GM19395 (cell line): ENCODE results near the gene TUG1.

Experiments
- ATAC-seq: cut with Tn5 transposase; IDR thresholded peaks from one replicate; pipeline ENCODE4 v1.9.1; 2021; ENCODE audit warnings: mild to moderate bottlenecking, moderate library complexity; ENCODE audit not compliant: unreplicated experiment

The TUG1 gene

DNA sequence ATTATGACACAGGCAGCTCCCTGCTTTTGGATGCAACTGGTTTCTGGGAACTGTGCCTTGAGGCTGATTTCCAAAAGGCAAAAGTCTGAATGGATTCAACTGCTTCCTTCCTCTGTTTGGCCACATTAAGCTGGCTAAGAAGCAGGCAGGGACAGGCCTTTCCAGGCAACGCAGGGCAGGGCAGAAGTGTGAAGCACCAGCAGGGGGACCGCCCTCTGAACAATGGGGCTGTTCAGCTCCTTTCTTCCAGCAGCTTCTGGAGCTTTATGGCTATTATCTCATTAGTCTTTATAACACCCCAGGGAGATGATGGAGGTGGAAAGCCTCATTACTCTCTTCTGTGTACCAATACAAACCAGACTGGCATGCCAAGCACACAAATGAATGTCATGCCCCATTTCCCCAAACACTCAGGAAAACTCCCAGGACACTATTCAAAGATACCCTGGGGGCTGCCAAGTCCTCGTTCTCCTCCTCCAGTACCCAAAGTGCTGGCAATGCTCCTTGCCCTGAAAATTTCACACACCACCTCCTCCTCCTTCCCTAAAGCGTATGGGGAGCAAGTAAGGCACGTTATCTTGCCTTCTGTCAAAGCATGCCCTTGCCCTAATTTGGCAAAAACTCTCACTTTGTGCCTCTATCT, 21.8 kb upstream of the TUG1 start:
- ATAC-seq, result no peak

DNA sequence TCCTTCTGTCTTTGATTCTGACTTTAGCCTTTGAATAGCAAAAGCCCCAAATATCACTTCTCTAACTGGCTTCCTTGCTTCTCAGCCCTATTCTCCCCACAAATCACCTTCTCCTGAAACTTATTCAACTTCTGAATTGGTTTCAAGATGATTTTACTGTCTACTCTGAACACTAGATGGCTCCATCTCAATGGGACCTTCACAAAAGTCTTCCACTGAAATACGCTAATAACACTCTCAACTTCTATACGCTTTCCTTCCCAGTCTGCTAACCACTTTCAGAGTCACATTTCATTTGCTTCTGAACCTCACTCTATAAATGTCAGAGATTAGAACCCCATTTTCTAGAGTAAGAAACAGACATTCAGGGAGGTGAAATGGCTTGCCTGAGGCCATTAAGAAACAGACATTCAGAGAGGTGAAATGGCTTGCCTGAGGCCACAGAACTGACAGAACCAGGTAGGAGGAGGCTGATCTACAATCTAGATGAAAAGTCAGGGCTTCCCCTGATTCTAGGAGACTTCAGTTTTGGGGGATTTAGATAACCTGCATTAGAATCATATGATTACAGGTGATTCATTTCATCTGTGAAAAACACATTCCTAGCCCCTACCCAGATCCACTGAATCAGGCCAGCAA, 21.1 kb upstream of the TUG1 start:
- ATAC-seq, result no peak

DNA sequence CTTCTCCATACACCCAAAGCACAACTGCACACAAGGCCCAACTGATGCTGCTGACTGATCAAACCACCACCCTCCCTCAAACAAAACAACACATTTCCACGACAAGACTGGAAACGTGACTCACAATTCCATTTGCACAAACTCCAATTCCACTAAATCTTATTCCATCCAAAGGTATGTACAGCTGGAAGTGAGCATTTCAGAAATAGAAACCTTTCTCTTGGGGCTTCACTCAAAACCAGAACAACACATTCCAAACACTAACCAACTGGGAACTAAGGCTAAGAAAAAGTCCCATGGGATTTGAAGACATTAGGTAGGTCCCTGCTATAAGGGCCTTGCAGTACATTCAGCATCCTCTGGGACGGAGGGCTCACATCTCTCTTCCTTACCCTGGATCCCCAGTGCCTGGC, 20.1 kb upstream of the TUG1 start:
- no peak for ATAC-seq

DNA sequence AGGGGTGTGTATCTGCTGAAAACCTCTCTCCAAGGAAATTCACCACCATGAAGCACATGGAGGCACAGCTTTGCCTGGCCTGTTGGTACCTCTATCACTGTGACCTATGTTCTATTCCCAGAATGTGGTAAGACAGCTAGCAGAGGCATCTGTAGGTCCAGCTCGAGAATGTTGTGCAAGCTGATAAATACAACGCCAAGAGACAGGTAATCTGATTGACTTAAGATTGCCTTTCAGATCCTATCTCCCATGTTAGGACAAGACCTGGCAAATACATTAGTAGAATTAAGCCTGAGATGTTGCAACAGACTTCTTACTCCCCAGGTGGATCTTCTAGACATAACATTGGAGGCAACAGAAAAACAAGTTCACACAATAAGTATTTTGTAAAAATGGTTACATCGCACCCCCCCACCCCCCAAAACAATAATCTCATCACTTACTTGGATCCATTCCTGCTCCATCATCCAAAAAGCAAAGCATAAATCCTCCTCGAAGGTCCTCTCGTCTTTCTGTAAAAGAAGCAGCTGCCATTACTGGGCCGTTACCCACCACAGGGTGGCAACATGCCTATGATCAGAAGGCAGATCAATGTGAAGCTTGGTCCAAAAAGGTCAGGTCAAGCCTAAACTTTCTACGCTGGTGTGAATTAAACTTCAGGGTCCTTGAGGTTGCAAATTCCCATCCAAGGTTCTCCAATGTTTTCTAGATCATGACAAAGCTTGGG, 19.0 kb upstream of the TUG1 start:
- no peak for ATAC-seq

DNA sequence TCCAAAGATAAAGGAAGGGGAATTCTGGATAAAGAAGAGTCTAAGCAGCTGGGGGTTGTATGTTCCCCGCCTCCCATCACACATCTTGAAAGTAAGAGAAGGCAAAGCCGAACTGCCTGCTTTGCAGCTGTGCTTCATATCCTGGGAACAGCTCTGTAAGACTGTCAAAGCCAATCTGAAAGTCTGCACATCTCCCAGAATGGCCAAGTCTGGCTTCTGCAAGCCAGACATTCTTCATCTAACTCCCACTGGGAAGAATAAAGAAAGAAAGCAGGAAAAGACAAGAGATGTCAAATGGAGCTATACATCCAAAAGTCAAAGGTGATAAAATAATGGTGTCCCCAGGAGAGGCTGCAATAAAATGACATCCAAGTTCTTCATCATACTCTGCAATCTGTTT, 15.9 kb upstream of the TUG1 start:
- no peak for ATAC-seq

DNA sequence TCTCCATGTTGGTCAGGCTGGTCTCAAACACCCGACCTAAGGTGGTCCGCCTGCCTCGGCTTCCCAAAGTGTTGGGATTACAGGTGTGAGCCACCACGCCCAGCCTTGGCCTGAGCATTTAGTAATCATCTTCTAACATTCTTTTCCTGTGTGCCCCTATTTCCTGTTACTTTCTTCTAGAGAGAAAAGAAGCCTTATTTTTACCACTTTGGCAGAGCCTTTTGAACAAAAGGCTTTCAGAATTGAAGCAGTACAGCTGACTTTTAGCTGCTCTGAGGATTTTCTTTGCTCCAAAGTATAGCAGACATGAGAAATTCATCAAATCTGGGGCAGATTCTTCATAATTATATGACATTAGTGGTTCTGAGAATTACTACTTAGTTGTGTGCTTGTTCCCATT, 13.9 kb upstream of the TUG1 start:
- ATAC-seq, result no peak

DNA sequence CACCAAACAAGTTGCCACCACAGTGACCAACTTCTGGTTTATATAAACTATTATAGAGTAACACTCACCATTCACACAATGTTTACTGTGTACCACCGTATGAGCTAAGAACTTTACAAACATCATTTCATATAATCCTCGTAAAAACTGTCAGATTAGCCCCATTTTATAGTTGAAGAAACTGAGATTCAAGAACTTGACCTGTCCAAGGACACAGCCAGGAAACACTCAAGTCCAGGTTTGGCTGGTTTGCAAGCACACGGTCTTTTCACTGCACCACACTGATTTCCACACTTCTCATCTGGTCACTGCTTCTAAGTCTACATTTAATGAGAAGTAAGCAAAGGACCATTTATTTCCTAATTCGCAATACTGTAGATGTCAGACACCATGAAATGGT, 4.2 kb upstream of the TUG1 start:
- no peak for ATAC-seq

DNA sequence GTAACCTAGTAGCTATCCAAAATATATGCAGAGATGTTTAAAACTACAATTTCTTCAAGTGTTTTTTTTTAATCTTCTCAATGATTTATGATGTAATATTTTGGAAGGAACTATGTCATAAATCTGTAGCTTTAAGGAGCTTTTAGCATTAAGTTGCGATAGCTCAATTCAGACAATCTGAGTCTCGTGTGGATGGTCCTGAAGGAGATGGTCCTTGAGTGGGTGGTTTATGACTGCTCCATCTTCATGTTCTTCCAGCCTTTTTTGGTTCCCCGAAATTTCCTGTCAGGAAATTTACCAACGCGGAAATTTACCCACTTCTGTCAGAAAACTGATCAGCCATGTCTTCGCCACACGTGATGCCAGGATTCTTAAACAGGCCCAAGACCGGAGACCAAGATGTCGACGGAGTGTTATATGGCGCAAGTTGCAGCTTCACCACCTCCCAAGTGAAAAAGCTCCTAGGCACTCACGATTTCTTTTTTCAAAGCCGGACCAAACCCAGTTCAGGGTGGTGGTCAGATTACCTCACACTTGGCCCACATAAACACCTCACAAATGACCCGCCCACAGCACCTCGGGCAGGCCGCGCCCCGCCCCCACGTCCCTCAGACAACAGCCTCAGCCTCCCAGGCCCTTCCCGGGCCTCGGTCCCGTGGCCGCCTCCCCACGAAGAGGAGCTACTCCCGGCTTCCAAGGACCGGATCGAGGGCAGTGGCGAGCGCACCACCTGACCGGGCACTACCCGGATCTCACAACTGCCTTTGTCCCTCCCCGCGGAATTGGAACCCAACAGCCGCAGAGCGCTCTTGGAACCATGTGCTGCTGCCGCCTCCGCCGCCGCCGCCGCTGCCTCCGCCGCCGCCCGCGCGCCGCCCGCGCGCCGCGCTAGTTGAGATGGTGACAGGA, 796 bp upstream of the TUG1 start, which contains the start of gene MORC2:
Gene MORC2 (minus strand): TSS at position 760 of the 909 bp plus-strand sequence. CDS start 885 bp downstream, outside the sequence.
- ATAC-seq, result peak; percentile 46

DNA sequence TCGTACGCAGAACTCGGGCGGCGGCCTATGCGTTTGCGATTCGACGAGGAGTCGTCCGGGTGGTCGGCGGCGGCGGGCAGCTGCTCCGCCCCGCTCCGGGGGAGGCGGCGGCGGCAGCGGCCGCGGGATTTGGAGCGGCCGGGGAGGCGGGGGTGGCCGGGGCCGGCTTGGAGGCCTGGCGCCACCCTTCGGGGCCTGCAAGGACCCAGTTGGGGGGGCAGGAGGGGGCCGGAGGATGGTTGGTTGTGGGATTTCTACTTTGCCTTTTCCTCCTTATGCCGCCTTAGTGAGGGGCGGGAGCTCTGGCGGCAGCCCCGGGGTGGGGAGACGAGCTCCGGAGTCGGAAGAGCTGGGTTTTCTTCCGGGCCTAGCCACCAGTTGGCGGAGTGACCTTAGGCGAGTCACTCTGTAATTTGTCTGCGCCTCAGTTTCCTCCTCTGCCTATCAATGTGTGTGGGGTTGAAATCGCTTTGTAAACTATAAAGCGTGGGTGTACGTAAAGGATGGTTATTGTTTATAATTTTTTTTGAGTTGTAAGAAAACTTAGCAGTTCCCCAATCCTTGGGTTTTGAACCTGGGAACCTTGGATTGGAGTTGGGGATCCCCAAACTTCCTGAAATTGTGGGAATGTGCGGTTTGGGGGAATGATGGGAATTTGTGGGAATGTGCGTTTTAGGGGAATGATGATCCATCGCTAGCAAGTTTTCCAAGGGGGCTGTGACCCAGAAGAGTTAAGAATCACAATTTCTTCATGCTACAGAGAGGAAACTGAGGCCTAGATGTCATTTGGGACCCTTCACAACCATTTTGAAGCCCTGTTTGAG, 679 bp downstream of the TUG1 start:
- ATAC-seq, result peak; percentile 20

DNA sequence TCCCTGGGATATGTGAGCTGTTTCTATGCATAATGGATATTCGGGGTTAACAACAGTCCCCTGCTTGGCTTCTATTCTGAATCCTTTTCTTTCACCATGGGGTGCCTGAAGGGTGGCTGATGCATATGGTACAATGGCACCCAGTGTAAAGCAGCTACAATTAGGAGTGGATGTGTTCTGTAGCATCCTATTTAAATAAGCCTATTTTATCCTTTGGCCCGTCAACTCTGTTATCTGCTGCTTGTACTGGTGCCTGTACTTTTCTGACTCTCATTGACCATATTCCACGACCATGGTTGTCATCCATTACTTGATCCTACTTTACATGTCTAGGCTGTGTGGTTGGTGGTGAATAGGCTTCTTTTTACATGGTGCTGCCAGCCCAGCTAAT, 1.3 kb downstream of the TUG1 start:
- no peak for ATAC-seq

DNA sequence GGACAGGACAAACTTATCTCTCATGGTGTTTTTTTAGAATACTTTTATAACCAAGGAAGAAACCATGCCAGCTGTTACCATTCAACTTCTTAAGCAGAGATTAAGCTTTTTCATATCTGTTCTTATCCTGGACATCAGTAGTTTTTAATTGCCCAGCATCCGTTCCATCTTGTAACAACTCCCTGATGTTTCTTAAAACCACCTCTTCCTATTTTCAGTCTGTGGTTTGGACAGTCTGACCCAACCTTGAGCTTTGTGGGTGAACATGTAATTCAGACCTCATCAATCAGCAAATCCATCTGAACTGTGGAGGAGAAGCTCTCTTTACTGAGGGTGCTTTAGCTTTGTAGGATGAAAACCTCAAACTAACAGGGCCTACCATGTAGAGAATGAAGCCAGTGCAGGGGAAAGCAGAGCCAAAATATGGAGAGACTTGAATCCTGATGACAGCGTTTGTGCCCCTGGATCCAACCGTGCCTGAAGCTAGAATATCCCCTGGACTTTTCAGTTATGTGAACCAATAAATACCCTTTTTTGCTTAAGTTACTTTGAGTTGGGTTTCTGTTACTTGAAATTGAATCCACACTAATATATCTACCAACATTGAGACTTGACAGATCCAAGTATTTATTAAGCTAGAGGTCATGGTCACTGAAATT, 9.4 kb downstream of the TUG1 start:
- no peak for ATAC-seq

DNA sequence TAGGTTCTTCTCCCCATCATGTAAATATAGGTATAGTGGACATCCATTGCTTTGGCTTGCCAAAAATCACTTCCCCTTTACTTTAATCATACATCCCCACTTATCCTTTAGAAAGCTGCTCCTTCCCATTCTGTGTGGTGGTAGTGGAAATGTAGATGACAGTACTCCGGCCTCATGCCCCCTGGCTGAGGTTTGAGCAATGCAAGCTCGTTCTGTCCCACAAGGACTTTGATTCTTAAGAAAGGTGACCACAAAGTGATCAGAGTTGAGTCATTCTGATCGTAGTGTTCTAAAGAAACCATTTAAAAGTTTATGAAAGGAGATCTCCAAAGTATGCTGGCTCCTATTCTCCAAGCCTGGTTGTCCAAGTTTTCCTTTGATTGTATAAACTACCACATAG, 10.9 kb downstream of the TUG1 start:
- no peak for ATAC-seq

DNA sequence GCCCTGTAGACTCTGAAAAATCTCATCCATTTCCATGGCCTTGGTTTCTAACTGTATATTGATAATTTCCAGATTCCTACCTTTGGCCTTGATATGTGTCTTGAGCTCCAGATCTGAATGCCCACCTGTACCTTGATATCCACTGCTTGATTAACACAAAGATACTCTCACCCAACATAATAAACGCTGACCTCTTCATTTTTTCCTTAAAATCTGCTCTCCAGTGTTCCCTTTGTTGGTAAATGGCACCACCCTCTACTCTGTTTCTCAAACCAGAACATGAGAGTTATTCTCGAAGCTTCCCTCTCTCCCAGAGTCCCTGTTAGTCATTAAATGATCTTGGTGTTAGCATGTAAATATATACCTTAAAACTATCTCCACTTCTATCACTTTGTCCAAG, 13.4 kb downstream of the TUG1 start:
- ATAC-seq, result no peak

DNA sequence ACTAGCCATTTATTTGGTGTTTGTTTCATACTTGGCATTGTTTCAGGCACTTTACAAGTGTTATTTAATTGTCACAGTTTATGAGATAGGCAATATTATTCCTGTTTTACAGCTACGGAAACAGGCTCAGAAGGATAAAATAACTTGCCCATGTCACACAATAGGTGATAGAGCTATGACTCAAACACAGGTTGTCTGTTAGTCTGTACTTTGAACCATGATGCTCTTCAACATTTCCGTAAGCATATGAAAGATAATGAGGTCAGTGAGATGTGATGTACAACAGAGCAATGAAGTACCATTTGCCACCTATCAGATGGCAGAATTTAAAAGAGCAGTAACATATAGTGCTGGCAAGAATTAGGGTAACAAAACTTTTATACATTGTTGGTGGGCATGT, 15.3 kb downstream of the TUG1 start:
- no peak for ATAC-seq

DNA sequence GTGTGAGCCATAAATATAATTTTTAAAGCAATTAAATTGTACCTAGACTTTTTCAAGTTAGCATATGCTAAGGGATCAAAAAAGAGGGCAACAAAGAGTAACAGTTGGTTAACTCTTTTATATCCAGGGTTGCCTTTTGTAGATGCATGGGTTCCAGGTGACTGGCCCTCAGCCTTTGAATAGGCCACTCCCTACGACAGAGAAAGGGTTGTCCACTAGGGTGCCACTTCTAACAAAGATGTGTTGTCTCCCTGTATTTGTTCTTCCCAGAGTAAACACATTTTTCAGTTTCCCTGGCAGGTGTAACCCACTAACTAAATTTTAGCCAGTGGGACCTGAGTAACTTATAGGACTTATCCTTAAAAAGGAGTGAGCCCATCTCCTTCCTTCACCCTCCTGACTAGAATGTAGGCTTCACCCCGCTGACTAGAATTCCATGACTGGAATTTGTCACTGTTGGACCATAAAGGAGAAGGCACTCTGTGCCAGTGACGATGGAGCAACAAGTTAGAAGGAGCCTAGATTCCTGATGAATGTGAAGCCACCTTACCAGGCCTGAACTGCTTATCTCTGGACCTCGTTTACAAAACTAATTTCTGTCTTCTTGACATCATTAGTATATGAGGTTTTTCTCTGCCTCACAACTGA, 16.6 kb downstream of the TUG1 start:
- ATAC-seq, result no peak

DNA sequence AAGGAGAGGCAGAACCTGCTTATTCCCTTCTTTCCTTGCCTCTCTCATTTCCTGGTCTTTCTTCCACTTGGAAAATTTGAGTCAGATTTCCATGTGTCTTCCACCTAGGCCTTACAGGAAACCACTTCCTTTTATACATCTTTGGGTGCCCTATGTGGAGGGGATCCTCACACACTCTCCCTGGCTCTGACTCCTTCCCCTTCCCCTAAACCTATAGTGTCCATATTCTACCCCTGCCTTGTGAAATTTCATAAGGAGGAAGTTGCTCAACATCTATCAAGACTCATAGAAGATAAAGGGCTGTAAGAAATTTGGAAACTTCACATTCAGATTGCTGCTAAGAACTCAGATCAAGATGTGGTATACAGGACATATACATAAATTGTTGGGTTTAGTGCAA, 20.4 kb downstream of the TUG1 start:
- ATAC-seq, result no peak

DNA sequence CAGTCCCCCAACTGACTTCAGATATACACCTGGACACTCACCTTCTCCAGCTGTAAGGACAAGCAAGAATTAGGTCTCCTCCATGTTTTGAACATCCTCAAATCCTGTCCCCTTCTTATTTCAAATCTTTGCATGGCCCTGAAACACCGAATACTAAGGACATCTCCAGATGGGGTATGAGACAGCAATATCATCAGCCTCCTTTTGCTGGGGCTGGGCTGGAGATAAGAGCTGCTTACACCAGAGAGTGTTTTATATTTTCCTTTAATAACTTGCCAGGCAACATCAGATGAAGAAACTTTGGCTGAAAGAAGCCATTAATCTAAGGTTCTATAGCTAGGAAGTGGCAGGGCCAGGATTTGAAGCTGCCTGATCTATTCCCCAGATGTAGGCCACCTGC, 21.6 kb downstream of the TUG1 start:
- ATAC-seq, result no peak

DNA sequence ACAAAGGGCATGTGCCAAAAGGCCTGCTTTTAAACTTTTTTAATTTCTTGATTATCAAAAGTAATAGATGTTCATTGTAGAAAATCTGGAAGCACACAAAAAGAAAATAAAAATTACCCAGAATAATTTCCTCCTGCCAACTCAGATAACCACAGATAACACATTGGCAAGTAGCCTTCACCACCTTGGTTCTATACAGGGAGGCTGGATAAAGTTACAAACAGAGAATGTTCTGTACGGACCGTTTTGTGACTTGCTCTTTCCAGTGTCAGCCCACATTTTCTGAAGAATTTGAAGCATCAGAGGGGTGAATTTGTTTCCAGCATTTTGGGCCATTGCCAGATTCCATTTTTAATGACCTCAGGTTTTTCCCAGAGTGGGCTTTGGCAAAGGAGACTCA, 23.5 kb downstream of the TUG1 start:
- no peak for ATAC-seq

DNA sequence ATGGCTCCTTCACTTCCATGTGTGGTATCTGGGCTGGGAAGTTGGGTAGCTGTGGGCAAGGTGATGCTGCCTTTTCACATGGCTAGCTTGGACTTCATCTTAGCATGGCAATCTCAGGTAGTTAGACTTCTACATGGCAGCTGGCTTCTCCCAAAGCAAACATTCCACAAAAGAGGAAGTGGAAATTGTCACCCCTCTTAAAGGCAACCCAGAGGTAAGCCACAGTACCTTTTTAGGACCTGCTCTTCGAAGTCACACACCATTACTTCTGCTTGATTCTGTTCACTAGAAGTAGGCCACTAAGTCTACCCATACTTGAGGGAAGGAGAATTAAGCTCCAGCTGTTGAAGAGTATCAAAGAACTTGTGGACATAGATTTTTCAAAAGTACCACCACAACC, 25.9 kb downstream of the TUG1 start:
- ATAC-seq, result no peak
